Umbilical cord (tissue), 2 donors: ENCODE measurements around the gene ISM2. TPM values are rescaled to one million over a fixed set of nuclear protein-coding genes. Genes with fewer than 3 reads are reported as not detected.
A peak's percentile ranks its signal among the peaks of the same experiment; 100 is the strongest.
"Not testable (repeated sequence)": the region's sequence is repeated elsewhere in the genome, so short reads cannot be mapped to it uniquely, and the experiment has no call there.

Experiments
- DNase-seq: peaks from one replicate; pipeline ENCODE4 v3.0.0-alpha.2; 2015; ENCODE audit warnings: low spot score
- total RNA-seq: library from RNA; depleted of rRNA; stranded (reverse); fragments of >200 nt; gene quantifications from one replicate; pipeline ENCODE4 v1.2.3, GENCODE V29; 2014; ENCODE audit warnings: low replicate concordance; ENCODE audit not compliant: insufficient read depth

The ISM2 gene
- 10.6 TPM for total RNA-seq

- peak; percentile 49 for DNase-seq
These were observed at the start of gene ISM2 for GRCh38 chr14:77498120-77498979. Gene ISM2, minus strand, starts transcription at chr14:77498816. Its CDS starts 23 bp downstream, at chr14:77498793.

GRCh38 chr14:77547512-77548180 lies 49.0 kb upstream of the ISM2 start:
- no peak for DNase-seq

DNA sequence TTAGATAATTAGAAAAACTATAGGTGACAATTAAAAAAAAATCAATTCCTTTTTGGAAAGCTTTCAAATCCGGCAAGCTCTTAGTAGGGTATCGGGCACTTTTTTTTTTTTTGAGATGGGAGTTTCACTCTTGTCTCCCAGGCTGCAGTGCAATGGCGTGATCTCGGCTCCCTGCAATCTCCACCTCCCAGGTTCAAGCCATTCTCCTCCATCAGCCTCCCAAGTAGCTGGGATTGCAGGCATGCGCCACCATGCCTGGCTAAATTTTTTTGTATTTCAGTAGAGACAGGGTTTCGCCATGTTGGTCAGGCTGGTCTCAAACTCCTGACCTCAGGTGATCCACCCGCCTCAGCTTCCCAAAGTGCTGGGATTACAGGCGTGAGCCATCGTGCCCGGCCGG lies 46.6 kb upstream of the ISM2 start:
- DNase-seq, result not testable (repeated sequence)

DNA sequence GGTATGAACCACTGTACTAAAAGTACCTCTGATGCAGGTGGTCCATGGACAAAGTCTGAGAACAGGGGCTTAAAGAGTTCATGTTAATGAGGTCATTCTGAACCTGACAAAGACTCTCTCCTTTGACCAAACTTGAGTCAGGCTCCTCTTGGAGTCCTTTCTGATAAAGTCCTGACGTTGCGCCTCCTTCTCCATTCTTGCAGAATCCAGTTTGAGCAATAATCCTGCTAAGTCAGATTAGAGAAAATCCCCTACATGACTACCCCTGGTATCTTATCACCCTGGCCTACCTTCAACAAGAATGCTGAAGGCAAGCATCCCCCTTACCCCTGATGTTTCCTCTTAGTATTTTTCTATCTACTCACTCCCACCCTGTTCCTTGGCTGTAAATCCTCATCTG lies 46.0 kb upstream of the ISM2 start:
- DNase-seq, result no peak

DNA sequence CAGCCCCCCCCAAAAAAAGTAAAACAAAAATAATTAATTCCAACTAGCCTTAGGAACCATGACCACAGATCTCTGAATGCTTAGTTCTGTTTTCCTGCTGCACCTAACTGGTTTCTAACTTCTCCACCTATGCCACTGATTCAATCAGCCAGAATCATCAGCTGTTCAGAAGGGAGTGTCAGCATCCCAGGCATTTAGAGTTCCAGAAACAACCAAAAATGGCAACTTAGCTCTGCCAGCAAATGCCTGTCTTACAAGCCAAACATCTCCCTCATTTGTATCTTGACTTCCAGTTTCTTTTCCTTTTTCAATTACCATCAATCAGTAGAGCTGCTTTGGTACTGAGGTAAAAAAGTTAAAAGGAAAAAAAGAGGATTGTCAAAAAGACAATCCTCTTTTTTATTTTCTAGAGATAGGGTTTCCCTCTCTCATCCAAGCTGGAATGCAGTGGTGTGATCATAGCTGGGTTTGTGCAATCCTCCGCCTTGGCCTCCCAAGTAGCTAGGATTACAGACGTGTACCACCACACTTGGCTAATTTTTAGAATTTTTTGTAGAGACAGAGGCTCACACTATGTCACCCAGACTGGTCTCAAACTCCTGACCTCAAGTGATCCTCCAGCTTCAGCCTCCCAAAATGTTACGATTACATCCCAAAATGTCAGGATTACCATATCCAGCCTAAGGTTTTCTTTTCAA lies 45.2 kb upstream of the ISM2 start:
- no peak for DNase-seq

DNA sequence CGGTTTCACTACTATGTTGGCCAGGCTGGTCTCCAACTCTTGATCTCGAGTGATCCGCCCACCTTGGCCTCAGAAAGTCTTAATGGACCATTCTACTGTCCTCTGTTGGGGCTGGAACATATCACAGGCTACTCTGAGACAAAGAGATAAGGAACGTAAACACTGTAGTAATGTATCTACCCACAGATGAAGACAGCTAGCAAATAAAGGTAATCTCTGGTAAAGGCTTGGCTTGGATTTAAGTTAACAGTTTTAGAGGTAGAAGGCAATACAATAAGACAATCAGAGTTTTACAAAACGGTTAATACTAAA lies 44.6 kb upstream of the ISM2 start:
- DNase-seq, result peak; percentile 73

GRCh38 chr14:77542421-77543239 lies 44.0 kb upstream of the ISM2 start:
- peak; percentile 93 for DNase-seq

DNA sequence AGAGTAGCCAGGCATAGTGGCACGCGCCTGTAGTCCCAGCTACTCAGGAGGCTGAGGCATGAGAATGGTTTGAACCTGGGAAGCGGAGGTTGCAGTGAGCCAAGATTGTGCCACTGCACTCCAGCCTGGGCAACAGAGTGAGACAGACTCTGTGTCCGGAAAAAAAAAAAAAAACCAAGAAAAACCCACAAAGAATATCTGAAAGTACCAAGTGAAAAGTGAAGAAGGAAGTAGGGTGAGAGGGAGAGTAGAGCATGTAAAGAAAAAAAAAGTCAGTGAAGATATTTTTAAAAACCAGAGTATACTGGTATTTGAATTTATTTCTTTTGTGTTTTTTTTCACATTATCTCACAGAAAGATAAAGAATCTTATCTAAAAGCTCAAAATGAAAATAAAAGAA lies 43.3 kb upstream of the ISM2 start:
- DNase-seq, result no peak

DNA sequence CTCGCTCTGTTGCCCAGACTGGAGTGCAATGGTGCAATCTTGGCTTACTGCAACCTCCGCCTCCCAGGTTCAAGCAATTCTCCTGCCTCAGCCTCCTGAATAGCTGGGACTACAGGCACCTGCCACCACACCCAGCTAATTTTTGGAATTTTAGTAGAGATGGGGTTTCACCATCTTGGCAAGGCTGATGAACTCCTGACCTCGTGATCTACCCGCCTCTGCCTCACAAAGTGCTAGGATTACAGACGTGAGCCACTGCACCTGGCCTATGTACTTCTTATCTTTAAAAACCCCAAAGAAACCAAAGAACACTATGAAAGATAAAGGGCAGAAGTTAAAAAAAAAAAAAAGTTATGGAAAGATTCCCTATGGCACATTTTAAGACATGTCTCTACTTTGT lies 38.3 kb upstream of the ISM2 start:
- not testable (repeated sequence) for DNase-seq

- DNase-seq, result no peak
These were observed 32.5 kb upstream of the ISM2 start for GRCh38 chr14:77531071-77531470.

- no peak for DNase-seq
These were observed 31.3 kb upstream of the ISM2 start for GRCh38 chr14:77529963-77530362.

- DNase-seq, result peak; percentile 30
These were observed 30.6 kb upstream of the ISM2 start for GRCh38 chr14:77529213-77529612.

DNA sequence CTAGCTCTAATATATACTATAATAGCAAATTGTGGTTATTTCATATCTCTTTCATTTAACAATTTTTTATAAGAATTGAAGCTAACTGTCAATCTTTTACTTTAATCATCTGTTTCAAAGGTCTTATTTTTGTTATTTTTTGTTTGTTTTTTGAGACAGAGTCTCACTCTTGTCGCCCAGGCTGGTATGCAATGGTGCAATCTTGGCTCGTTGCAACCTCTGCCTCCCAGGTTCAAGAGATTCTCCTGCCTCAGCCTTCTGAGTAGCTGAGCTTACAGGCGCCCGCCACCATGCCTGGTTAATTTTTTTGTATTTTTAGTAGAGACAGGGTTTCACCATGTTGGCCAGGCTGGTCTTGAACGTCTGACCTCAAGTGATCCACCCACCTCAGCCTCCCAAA lies 30.1 kb upstream of the ISM2 start:
- not testable (repeated sequence) for DNase-seq

DNA sequence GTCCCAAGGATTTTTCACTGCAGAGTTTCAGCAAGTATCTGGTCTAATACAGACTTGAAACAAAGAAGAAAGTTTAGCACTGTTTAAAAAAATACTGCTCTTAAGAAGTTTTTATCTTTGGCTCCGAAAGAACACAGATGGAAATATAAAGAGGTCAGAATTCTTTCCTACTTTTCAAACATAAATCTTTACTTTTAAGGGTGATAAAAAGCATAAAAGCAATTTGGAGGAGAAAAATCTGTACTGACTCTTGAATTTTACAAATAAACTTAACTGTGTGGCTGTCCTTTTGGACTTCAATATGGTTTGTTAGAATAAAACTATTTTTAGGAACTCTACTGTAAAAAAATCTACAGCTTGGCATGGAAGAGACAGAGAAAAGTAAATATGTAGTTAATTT lies 27.6 kb upstream of the ISM2 start:
- DNase-seq, result peak; percentile 83

DNA sequence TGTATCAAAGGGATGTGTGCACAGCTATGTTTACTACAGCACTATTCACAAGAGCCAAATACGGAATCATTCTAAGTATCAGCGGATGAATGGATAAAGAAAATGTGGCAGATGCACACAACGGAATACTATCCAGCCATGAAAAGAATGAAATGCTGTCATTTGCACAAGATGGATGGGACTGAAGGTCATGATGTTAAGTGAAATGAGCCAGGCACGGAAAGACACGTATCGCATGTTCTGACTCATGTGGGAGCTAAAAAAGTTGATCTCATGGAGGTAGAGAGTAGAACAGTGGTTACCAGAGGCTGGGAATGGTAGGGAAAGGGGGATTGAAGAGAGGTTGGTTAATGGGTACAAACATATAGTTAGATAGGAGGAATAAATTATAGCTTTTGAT lies 25.9 kb upstream of the ISM2 start:
- no peak for DNase-seq

DNA sequence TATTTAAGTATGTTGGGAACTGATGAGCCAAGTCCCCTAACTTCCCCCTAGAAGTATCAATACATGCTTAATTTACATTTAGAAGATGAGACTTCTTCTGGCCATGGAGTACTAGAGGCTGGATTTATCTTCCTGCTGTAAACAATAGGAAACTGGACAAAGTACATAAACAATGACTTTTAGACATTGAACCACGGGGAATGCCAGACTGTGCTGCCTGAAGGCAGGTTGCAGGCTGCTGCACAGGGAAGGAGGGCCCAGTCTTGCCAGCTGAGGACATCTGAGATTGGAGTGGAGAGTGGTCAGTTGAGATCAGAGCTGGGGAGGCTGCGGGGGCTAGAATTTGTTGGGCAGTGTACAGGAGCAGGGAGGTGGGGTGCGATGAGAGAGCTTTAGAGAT lies 24.5 kb upstream of the ISM2 start:
- no peak for DNase-seq

DNA sequence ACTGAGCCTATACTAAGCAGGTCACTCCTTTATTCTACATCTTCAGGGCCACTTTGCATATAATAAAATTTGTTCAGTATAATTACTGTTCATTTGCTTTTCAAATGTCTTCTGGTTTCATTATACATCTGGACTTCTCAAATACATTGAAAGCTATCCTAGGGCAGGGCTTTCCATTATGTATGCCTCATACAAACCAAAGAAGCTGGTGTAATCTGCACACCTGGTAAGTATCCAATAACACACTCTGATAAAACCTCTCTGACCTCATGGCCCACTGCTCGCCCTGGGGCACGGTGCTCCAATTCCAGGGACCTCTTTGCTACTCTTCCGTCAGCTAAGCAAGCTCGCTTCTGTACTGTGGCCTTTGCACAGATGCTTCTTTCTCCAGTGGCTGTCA lies 21.9 kb upstream of the ISM2 start:
- no peak for DNase-seq

DNA sequence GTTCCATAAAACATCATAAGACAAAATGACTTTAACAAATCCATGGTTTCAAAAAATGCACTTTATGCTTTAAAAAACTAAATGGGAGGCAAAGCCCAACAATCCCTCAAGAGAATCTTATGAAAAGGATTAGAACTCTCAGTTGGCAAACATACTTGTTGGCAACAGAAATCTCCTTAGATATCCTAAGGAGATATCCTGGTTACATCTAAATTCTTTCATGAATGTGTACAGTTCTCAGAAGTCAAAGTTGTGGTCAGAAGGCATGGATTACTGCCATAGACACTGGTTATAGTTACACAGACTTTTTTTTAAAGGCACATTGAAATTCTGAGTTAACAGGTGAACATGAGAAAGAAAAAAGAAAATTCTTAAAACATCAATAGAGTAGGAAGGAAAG lies 17.5 kb upstream of the ISM2 start:
- DNase-seq, result no peak

GRCh38 chr14:77511486-77512162 lies 13.0 kb upstream of the ISM2 start:
- DNase-seq, result no peak

- DNase-seq, result no peak
These were observed 10.8 kb upstream of the ISM2 start for GRCh38 chr14:77509366-77509765.

DNA sequence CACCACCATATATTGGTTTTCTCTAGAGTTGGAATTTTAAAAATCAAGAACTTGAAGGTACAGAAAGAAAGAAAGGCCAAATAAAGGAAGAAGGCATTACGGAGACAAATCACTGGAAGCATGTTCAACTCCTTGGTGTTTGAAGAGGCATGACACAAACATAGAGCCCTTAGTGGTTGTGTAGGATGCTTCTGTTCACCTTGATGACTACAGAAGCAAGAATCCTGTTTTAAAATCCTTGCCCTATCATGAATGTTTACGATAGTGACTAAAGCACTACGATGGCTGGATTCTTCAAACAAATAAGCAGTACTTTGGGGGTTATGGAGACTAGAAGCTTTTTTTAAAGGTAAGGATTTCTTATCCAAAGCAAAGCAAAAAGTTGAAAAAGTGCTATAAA lies 10.3 kb upstream of the ISM2 start:
- no peak for DNase-seq
